ENCODE data around the gene FAM221A. TPM values are rescaled to one million over a fixed set of nuclear protein-coding genes. Genes with fewer than 3 reads are reported as not detected.
A peak's percentile ranks its signal among the peaks of the same experiment; 100 is the strongest.

FAM221A gene
- 2.3 and 7.2 TPM in 2 replicates for total RNA-seq (2014; rRNA removed; shearing (Covaris generic))

- Histone ChIP-seq H3K4me3 (peak within 1 kb of the TSS; percentile 49), H3K36me3 (no peaks in the 10 kb centered on the region), H3K9me3 (replicated peaks) (no peaks in the 10 kb centered on the region), H3K27me3 (replicated peaks) (no peaks in the 10 kb centered on the region), H3K4me1 (replicated peaks) (peaks cover 11% of the 10 kb centered on the region), H3K27ac (no peak within 1 kb of the TSS)
- DNase-seq (ENCODE audit: low read depth in 1 of 2, low spot score in 2 of 2), result peak; percentile 44 to 82
These were observed at the start of gene FAM221A for GRCh38 chr7:23679898-23680413. Gene FAM221A, plus strand, starts transcription at chr7:23680199. Its CDS starts 20 bp downstream, at chr7:23680219.

- no peak overlapping the region for H3K4me3 ChIP-seq
- no peaks in the 10 kb centered on the region for H3K27me3 ChIP-seq (replicated peaks)
- no peak for DNase-seq (ENCODE audit: low read depth in 1 of 2, low spot score in 2 of 2)
- no peaks in the 10 kb centered on the region for H3K4me1 ChIP-seq (replicated peaks)
- no peaks in the 10 kb centered on the region for H3K9me3 ChIP-seq (replicated peaks)
- H3K36me3 ChIP-seq, result no peaks in the 10 kb centered on the region; the same call in 1 of the 2 replicates
- H3K27ac ChIP-seq, result no peak overlapping the region
These were observed 46.6 kb upstream of the FAM221A start for GRCh38 chr7:23633417-23633816.

GRCh38 chr7:23645822-23646221, 34.2 kb upstream of the FAM221A start:
- Histone ChIP-seq H3K36me3 (no peaks in the 10 kb centered on the region), H3K27me3 (replicated peaks) (no peaks in the 10 kb centered on the region), H3K4me1 (replicated peaks) (no peaks in the 10 kb centered on the region), H3K4me3 (no peak overlapping the region), H3K9me3 (replicated peaks) (no peaks in the 10 kb centered on the region), H3K27ac (no peak overlapping the region)
- DNase-seq (ENCODE audit: low read depth in 1 of 2, low spot score in 2 of 2), result no peak

- Histone ChIP-seq H3K27me3 (replicated peaks) (no peaks in the 10 kb centered on the region), H3K4me3 (no peak overlapping the region), H3K4me1 (replicated peaks) (no peaks in the 10 kb centered on the region), H3K9me3 (replicated peaks) (peaks cover 9% of the 10 kb centered on the region), H3K27ac (no peak overlapping the region), H3K36me3 (no peaks in the 10 kb centered on the region)
- no peak for DNase-seq (ENCODE audit: low read depth in 1 of 2, low spot score in 2 of 2)
These were observed 26.1 kb upstream of the FAM221A start for GRCh38 chr7:23653942-23654341.

- no peak for DNase-seq (ENCODE audit: low read depth in 1 of 2, low spot score in 2 of 2)
These were observed 25.5 kb upstream of the FAM221A start for GRCh38 chr7:23654508-23654907.

DNA sequence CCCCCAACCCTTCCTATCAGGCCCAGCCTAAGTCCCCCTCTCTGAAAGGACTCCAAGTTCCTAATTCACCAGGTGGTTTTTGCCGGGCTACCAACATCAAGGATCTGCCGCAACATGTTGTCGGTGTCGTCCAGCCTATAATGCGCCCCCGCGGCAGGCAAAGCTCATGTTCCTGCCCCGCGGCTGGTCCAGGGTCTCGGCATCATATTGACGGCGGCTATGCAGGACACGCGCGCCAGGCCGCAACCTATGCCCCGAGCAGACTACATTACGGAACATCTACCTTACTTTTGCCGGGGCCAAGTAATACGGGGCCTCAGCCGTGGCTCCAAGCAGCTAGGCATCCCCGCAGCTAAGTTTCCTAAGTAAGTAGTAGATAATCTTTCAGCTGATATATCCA, 24.6 kb upstream of the FAM221A start:
- DNase-seq (ENCODE audit: low read depth in 1 of 2, low spot score in 2 of 2), result no peak

More at GRCh38 chr7:23654508-23654907, 25.5 kb upstream of the FAM221A start:
- no peaks in the 10 kb centered on the region for H3K4me1 ChIP-seq (replicated peaks)
- peaks cover 9% of the 10 kb centered on the region for H3K9me3 ChIP-seq (replicated peaks)
- no peak overlapping the region for H3K4me3 ChIP-seq
- no peak overlapping the region for H3K27ac ChIP-seq
- no peaks in the 10 kb centered on the region for H3K27me3 ChIP-seq (replicated peaks)
- H3K36me3 ChIP-seq, result no peaks in the 10 kb centered on the region

DNA sequence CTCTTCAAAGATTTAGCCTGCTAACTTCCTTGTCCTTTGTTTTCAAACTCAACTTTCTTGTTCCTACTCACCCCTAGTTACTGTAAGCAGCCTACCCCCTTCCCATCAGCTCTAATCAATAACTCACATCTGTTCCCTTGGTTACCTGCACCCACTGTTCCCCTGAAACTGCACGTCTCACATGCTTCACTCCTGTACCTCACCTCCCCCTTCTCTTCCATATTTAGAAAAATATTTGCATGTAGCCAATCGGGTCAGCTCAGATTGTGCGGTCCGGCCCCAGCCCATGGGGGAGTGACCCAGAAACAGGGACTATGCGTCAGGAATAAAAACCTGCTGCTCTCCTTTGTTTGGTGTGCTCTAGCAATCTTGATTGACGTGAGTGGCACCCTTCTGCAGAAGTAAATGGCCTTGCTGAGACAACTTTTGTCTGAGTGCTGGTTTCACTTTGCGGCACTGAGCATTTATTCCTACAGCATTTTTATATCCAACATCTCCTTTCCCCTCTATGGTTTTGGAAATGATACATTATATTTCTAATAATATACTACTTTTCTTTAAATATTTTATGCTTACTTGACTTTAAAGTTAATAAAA, 21.1 kb upstream of the FAM221A start:
- no peak for DNase-seq (ENCODE audit: low read depth in 1 of 2, low spot score in 2 of 2)
- Histone ChIP-seq H3K27ac (no peak overlapping the region), H3K4me3 (no peak overlapping the region), H3K4me1 (replicated peaks) (no peaks in the 10 kb centered on the region), H3K27me3 (replicated peaks) (no peaks in the 10 kb centered on the region), H3K9me3 (replicated peaks) (peaks cover 7% of the 10 kb centered on the region), H3K36me3 (no peaks in the 10 kb centered on the region)

More for the DNA sequence above, 24.6 kb upstream of the FAM221A start:
- Histone ChIP-seq H3K9me3 (replicated peaks) (peaks cover 9% of the 10 kb centered on the region), H3K4me1 (replicated peaks) (no peaks in the 10 kb centered on the region), H3K27me3 (replicated peaks) (no peaks in the 10 kb centered on the region), H3K27ac (no peak overlapping the region), H3K4me3 (no peak overlapping the region), H3K36me3 (no peaks in the 10 kb centered on the region)

- Histone ChIP-seq H3K9me3 (replicated peaks) (no peaks in the 10 kb centered on the region), H3K36me3 (no peaks in the 10 kb centered on the region), H3K4me1 (replicated peaks) (no peaks in the 10 kb centered on the region), H3K27me3 (replicated peaks) (no peaks in the 10 kb centered on the region), H3K27ac (no peak overlapping the region), H3K4me3 (no peak overlapping the region)
- no peak for DNase-seq (ENCODE audit: low read depth in 1 of 2, low spot score in 2 of 2)
These were observed 18.6 kb upstream of the FAM221A start for GRCh38 chr7:23661385-23661784.

DNA sequence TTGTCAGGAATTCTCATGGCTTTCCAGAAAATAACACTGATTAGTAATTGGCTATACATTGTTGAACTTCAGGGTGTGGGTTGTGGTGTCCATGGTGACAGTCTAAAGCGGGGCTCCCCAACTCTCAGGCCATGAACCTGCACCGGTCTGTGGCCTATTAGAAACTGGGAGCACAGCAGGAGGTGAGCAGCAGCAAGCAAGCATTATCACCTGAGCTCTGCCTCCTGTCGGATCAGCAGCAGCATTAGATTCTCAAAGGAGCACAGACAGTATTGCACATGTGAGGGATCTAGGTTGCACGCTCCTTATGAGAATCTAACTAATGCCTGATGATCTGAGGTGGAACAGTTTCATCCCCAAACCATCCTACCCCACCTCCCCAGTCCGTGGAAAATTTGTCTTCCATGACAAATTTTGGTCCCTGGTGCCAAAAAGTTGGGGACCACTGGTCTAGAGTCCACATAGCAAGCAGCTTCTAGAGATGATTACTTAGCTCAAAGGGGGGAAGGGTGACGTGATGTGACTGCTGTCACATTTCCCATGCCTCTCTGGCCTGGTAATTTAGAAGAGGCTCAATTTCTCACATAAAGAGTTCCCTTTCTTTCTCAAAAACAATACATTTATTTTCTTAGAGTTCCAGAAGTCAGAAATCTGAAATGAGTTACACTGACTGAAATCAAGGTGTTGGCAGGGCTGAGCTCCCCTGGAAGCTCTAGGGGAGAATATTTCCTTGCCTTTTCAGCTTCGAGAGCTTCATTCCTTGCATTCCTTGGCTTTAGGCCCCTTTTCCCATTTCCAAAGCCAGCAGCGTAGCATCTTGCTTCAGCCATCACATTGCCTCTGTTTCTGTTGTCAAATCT, 17.6 kb upstream of the FAM221A start:
- H3K4me1 ChIP-seq (replicated peaks), result no peaks in the 10 kb centered on the region
- no peaks in the 10 kb centered on the region for H3K36me3 ChIP-seq

DNA sequence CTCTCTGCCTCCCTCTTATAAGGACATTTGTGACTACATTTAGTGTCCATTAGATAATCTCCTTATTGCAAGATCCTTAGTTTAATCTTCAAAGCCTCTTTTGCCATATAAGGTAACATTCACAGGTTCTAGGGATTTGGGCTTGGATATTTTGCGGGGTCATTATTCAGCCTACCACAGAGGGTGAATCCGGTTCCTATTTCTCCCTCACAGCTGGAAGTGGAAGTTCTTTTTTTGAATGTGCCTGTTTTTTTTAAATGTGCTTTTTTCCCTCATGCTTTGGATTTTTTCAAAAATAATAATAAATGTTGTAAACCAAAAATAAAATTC, 17.1 kb upstream of the FAM221A start:
- Histone ChIP-seq H3K36me3 (no peaks in the 10 kb centered on the region), H3K4me3 (no peak overlapping the region), H3K9me3 (replicated peaks) (no peaks in the 10 kb centered on the region), H3K27ac (no peak overlapping the region), H3K27me3 (replicated peaks) (no peaks in the 10 kb centered on the region), H3K4me1 (replicated peaks) (no peaks in the 10 kb centered on the region)
- DNase-seq (ENCODE audit: low read depth in 1 of 2, low spot score in 2 of 2), result no peak

More for the DNA sequence above, 17.6 kb upstream of the FAM221A start:
- Histone ChIP-seq H3K27me3 (replicated peaks) (no peaks in the 10 kb centered on the region), H3K4me3 (no peak overlapping the region), H3K9me3 (replicated peaks) (no peaks in the 10 kb centered on the region), H3K27ac (no peak overlapping the region)
- no peak for DNase-seq (ENCODE audit: low read depth in 1 of 2, low spot score in 2 of 2)

GRCh38 chr7:23664122-23664521, 15.9 kb upstream of the FAM221A start:
- Histone ChIP-seq H3K4me1 (replicated peaks) (no peaks in the 10 kb centered on the region), H3K9me3 (replicated peaks) (no peaks in the 10 kb centered on the region), H3K36me3 (no peaks in the 10 kb centered on the region), H3K27me3 (replicated peaks) (no peaks in the 10 kb centered on the region), H3K4me3 (no peak overlapping the region), H3K27ac (no peak overlapping the region)
- no peak for DNase-seq (ENCODE audit: low read depth in 1 of 2, low spot score in 2 of 2)

DNA sequence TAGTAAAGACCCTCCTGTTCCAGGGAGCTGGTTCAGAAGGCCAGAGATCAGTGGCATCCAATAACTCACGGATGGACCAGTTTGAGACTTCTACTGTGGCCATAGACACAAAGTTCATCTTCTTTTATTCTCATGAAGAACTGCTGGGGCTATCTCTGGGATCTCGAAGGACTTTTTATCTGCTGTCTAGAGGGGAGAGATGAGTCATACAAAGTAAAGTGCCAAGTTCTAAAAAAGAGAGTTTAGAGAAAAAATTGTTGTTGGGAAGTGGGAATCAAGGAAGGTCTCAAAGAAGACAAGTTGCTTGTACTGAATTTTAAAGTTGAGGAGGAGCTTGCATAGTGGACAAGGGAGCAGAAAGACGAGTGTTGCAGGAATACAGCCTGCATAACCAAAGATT, 8.0 kb upstream of the FAM221A start:
- Histone ChIP-seq H3K4me3 (no peak overlapping the region), H3K27ac (no peak overlapping the region), H3K36me3 (no peaks in the 10 kb centered on the region), H3K27me3 (replicated peaks) (no peaks in the 10 kb centered on the region), H3K9me3 (replicated peaks) (no peaks in the 10 kb centered on the region), H3K4me1 (replicated peaks) (no peaks in the 10 kb centered on the region)
- DNase-seq (ENCODE audit: low read depth in 1 of 2, low spot score in 2 of 2), result no peak

- H3K4me3 ChIP-seq, result peak overlapping the region; percentile 49
- no peak overlapping the region for H3K27ac ChIP-seq
- DNase-seq (ENCODE audit: low read depth in 1 of 2, low spot score in 2 of 2), result peak; percentile 55 to 60
- H3K9me3 ChIP-seq (replicated peaks), result no peaks in the 10 kb centered on the region
- H3K4me1 ChIP-seq (replicated peaks), result peaks cover 11% of the 10 kb centered on the region
- no peaks in the 10 kb centered on the region for H3K36me3 ChIP-seq
- no peaks in the 10 kb centered on the region for H3K27me3 ChIP-seq (replicated peaks)
These were observed 711 bp downstream of the FAM221A start for GRCh38 chr7:23680414-23681405.

All from SJSA1 (cell line).